ENCODE data around the gene OAS2.

OAS2 gene

DNA sequence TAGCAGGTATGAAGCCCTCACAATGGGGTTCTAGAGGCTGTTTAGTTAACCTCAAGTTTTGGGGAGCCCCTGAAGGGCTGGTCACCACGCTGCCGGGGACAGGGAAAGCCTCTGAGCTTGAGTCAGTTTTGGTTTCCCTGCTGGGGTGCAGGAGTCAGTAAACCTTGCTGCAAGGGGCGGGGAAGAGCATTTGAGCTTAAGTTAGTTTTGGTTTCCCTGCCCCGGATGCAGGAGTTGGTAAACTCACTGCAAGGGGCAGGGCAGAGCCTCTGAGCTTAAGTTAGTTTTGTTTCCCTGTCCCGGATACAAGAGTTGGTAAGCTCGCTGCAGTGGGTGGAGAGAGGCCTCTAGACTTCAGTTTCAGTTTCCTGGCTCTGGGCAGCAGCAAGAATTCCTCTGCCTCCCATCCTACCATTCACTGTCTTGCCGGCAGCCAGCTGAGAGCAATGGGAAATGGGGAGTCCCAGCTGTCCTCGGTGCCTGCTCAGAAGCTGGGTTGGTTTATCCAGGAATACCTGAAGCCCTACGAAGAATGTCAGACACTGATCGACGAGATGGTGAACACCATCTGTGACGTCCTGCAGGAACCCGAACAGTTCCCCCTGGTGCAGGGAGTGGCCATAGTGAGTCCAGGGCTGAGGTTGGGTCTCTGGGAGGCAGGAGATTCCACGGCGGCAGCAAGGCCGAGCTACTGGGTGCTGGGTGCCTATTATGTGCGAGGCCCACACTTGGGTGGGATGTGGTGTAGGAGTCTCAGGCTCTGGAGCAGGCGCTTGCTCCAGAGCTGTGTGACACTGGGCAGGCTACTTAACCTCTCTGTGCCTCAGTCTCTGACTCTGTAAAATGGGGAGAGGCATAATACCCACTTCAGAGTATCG lies at the start of gene OAS2:
Gene OAS2, plus strand, starts transcription at position 357 of the 878 bp plus-strand sequence. Its CDS starts 90 bp downstream, at position 447.
- peak; percentile 53 for DNase-seq (ENCODE audit: low read depth)

- DNase-seq (ENCODE audit: low read depth) = no peak
These were observed 49.3 kb upstream of the OAS2 start for GRCh38 chr12:112928978-112929377.

- DNase-seq (ENCODE audit: low read depth) = no peak
These were observed 48.6 kb upstream of the OAS2 start for GRCh38 chr12:112929715-112930114.

GRCh38 chr12:112930350-112930749 lies 48.0 kb upstream of the OAS2 start:
- DNase-seq (ENCODE audit: low read depth) = no peak

DNA sequence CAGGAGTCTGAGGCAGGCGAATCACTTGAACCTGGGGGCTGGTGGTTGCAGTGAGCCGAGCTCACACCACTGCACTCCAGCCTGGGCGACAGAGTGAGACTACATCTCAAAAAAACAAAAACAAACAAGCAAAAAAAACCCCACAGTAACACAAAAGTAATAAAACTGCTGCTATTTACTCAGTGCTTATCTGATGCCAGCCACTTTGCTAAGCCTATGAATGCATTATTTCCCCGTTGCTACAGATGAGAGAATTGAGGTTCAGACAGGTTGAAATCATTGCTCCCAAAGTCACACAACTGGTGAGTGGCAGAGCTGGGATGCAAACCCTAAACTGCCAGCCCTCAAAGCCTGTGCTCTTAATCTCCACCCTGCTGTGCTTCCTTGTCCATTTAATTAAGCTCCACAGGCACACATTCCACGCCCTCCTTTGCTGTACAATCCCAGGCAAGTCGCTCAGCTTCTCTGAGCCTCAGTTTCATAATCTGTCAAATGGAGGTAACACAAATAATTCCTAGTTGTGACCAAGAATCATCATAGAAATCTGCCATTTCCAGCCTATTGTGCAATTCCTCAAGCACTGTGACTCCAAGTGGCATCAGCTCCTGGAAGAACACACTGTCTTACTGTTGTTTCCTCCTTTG lies 45.7 kb upstream of the OAS2 start:
- no peak for DNase-seq (ENCODE audit: low read depth)

DNA sequence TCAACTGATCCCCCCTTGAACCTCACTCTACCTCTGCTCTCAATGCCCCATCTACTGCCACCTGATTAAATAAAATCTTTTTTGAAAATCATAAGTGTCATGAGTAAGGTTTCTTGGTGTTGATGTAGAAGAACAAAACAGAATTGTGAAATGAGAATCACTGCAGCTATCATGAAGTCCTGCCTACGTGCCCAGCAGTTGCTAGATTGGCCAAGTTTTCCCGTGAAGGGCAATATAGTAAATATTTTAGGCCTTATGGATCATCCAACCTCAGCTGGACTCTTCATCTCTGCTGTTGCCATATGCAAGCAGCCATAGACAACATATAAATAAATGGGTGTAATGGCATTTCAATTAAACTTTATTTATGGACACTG lies 45.2 kb upstream of the OAS2 start:
- no peak for DNase-seq (ENCODE audit: low read depth)

GRCh38 chr12:112936264-112936663 lies 42.1 kb upstream of the OAS2 start:
- DNase-seq (ENCODE audit: low read depth) = no peak

GRCh38 chr12:112936927-112937326 lies 41.4 kb upstream of the OAS2 start:
- no peak for DNase-seq (ENCODE audit: low read depth)

GRCh38 chr12:112937741-112938719 lies 40.3 kb upstream of the OAS2 start, which contains the start of gene OAS3:
TSS of gene OAS3 (plus strand) at chr12:112938474. CDS start at chr12:112938531, 57 bp downstream.
- DNase-seq (ENCODE audit: low read depth) = peak; percentile 52

- no peak for DNase-seq (ENCODE audit: low read depth)
These were observed 39.6 kb upstream of the OAS2 start for GRCh38 chr12:112938751-112939150.

DNA sequence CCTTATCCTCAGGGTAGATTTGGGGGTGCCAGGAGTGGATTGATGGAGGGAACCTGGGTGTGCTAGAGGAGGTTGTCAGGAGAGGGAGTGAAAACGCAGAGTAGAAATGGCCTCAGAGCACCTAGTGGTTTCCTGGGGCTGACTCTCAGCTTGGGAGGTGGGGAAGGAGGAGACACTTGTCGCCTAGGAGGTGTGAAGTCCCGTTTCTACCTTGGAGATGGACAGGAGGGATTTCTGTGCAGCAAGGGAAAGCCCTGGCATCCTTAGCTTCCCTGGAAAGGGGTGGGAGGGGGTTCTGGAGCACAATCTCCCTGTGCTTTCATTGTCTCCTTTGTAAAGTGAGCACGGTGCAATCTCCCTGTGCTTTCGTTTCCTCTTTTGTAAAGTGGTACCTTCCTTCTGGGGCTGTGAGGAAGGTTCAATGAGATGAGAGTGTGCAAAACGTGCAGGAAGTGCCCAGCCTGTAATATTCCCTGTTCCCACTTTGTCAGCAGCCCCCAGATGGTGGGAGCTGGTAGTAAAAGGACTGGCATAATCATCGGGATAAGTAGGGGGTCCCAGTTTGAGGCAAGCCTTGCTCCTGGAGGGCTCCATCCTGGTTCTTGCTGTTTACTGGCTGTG lies 38.4 kb upstream of the OAS2 start:
- DNase-seq (ENCODE audit: low read depth) = no peak

GRCh38 chr12:112941528-112942335 lies 36.6 kb upstream of the OAS2 start:
- DNase-seq (ENCODE audit: low read depth) = no peak

DNA sequence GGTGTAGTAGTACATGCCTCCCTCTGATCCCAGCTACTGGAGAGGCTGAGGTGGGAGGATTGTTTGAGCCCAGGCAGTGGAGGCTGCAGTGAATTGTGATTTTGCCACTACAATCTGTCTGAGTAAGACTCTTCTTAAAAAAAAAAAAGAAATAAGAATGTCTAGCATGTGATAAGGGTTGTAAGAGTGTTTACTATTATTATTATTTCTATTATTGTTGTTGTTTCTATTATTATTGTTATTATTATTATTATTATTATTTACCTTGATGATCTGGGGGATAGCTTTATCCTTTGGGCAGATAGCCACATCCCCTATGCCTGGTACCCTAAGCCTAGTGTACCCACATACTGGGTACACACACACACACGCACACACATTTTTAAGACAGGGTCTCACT lies 35.7 kb upstream of the OAS2 start:
- no peak for DNase-seq (ENCODE audit: low read depth)

GRCh38 chr12:112944024-112944690 lies 34.2 kb upstream of the OAS2 start:
- DNase-seq (ENCODE audit: low read depth) = no peak

DNA sequence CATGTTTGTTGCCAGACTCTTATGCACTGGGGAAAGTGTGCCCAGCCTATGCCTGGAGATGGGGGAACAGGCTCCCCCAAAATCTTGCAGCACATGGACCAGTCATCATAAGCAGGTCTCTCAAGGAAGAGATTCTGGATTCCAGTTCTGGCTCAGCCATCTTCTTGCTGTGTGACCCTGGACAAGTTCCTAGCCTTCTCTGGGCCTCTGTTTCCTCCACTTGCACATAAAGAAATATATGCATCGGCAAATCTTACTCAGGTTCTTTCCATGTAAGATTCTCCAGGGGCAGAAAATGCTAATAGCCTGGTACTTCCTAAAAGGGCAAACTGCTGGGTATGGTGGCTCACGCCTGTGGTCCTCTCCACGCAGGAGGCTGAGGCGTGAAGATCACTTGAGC lies 32.8 kb upstream of the OAS2 start:
- DNase-seq (ENCODE audit: low read depth) = no peak

DNA sequence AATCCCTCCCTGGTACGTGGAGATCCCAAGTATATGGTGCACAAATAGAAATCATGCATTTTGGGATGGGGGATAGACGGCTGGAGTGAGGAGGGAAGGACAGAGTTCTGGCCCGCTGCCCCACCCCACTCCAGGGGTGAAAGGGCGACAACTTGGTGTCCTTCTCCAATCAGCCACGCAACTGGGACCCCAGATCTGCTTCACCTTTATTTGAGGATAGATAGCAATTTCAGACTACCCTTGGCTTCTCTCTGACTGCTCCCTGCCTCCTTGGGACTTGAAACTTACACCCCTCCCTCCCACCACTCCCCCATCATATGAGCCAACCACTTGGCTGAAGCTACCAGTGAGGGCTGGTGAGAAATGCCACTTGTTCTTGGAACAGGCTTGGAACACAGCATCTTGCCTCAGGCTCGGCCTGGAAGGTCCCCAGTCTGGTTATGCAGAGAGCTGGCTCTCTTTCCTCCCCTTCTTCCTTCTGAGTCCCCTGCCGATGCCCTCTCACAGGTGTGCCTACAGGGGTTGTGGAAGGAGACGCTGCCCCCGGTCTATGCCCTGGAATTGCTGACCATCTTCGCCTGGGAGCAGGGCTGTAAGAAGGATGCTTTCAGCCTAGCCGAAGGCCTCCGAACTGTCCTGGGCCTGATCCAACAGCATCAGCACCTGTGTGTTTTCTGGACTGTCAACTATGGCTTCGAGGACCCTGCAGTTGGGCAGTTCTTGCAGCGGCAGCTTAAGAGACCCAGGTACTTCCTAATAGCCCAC lies 31.9 kb upstream of the OAS2 start:
- DNase-seq (ENCODE audit: low read depth) = no peak

GRCh38 chr12:112947314-112947713 lies 31.0 kb upstream of the OAS2 start:
- no peak for DNase-seq (ENCODE audit: low read depth)

GRCh38 chr12:112947761-112948160 lies 30.6 kb upstream of the OAS2 start:
- DNase-seq (ENCODE audit: low read depth) = no peak

GRCh38 chr12:112948806-112949205 lies 29.5 kb upstream of the OAS2 start:
- DNase-seq (ENCODE audit: low read depth) = no peak

- no peak for DNase-seq (ENCODE audit: low read depth)
These were observed 27.6 kb upstream of the OAS2 start for GRCh38 chr12:112950701-112951100.
